ENCODE data around the gene PBX1.

DNA sequence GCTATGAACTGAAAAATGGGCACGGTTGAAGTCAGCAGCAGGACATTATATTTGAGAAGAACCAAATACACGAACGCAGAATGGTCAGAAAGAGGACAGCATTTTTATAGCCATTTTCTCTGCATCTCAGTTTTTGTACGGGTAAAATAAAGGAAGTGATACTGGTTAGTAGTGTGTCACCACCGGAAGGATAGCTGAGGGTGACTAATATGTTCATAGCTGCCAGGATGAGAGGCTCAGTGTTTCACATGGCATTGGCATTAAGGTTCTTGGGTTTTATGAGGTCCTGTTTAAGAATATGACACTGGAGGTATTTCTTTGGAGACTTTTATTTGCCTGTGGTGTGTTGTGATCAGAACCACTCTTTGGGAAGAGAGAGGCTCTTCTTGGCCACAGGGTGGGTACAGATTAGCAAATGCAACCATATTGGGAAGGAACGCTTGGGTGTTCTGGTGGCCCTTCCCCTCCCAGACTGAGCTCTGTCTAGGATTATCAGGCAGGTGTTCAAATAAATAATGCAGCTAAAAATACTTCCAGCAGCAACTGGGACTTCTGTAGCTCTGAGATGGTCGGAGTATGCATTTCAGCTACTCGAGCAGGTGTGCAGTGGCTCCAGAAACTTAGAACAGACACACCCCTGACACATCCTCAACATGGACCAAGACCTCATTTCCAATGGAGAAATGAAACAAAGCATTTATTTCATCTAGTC lies 158.2 kb downstream of the PBX1 start:
- TF ChIP-seq, protein P1, sequence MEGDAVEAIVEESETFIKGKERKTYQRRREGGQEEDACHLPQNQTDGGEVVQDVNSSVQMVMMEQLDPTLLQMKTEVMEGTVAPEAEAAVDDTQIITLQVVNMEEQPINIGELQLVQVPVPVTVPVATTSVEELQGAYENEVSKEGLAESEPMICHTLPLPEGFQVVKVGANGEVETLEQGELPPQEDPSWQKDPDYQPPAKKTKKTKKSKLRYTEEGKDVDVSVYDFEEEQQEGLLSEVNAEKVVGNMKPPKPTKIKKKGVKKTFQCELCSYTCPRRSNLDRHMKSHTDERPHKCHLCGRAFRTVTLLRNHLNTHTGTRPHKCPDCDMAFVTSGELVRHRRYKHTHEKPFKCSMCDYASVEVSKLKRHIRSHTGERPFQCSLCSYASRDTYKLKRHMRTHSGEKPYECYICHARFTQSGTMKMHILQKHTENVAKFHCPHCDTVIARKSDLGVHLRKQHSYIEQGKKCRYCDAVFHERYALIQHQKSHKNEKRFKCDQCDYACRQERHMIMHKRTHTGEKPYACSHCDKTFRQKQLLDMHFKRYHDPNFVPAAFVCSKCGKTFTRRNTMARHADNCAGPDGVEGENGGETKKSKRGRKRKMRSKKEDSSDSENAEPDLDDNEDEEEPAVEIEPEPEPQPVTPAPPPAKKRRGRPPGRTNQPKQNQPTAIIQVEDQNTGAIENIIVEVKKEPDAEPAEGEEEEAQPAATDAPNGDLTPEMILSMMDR (IDR thresholded peaks at IDR 0.05) = no peak
- TF ChIP-seq POLR2AphosphoS5 (IDR thresholded peaks at IDR 0.05) = no peak
